VCaP (cell line): ENCODE results near the gene NOP16.

Source experiments
- H3K27ac ChIP-seq: fragments of 450-650 bp; 2 replicates; pipeline ENCODE4 v1.5.1; 2017
- CTCF ChIP-seq: fragments of 450-650 bp; conservative IDR thresholded peaks from 2 replicates; pipeline ENCODE4 v1.5.1; 2017; ENCODE audit warnings: mild to moderate bottlenecking, moderate library complexity

NOP16 gene

DNA sequence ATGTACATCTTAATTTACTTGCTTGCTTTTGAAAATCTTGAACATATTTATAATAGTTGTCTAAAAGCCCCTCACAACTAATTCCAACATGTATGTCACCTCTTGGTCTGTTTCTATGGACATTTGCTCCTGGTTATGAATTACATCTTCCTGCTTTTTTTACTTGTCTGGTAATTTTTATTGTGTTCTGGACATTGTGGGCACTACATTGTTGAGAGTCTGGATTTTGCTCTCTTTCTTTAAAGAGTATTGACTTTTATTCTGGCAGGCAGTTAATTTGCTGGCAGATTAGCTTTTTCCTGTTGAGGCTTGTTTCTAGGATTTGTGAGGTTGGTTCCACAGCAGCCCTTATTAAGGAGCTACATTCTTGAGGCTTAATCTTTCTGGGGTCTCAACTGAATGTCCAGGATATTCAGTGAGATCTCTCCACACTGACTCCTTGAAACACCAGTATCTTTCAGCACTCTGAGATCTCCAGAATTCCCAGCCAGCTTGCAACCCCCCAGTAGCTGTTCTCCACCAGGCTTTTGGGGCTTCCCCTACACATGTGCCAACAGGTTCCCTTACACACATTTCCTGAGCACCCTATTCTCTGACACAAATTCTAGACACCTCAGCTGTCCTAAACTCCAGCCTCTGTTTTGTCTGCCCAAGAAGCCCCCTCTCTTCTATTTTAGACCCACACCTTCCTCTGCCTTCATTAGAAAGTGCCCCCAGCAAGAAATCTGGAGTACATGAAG, 54.2 kb downstream of the NOP16 start:
- TF ChIP-seq CTCF: no peak
- H3K27ac ChIP-seq: no peak overlapping the region
